GM21381 (cell line): ENCODE measurements around the gene EPHA1.
A peak's percentile ranks its signal among the peaks of the same experiment; 100 is the strongest.

ENCODE experiments used
- ATAC-seq: cut with Tn5 transposase; IDR thresholded peaks from one replicate; pipeline ENCODE4 v1.9.1; 2021; ENCODE audit warnings: mild to moderate bottlenecking, moderate library complexity; ENCODE audit not compliant: unreplicated experiment

Gene EPHA1

GRCh38 chr7:143375298-143376034 is 33.2 kb downstream of the EPHA1 start:
- ATAC-seq: no peak

- no peak for ATAC-seq
These were observed 34.1 kb downstream of the EPHA1 start for GRCh38 chr7:143374561-143374960.

GRCh38 chr7:143373255-143373794 is 35.3 kb downstream of the EPHA1 start:
- no peak for ATAC-seq

- ATAC-seq: no peak
These were observed 36.6 kb downstream of the EPHA1 start for GRCh38 chr7:143372070-143372469.

GRCh38 chr7:143369678-143370651 is 38.7 kb downstream of the EPHA1 start:
- no peak for ATAC-seq

GRCh38 chr7:143368387-143368786 is 40.3 kb downstream of the EPHA1 start:
- ATAC-seq: no peak

GRCh38 chr7:143367972-143368371 is 40.7 kb downstream of the EPHA1 start:
- no peak for ATAC-seq

GRCh38 chr7:143363016-143363937 is 45.4 kb downstream of the EPHA1 start:
- no peak for ATAC-seq

- peak; percentile 47 for ATAC-seq
These were observed 46.3 kb downstream of the EPHA1 start, which contains the start of gene FAM131B for GRCh38 chr7:143362131-143363015. TSS of gene FAM131B (minus strand) at chr7:143362713. CDS start at chr7:143362603, 110 bp downstream.

GRCh38 chr7:143361552-143362130 is 47.0 kb downstream of the EPHA1 start:
- ATAC-seq: no peak

- ATAC-seq: no peak
These were observed 47.7 kb downstream of the EPHA1 start for GRCh38 chr7:143360788-143361551.

- no peak for ATAC-seq
These were observed 48.8 kb downstream of the EPHA1 start for GRCh38 chr7:143359771-143360353.

GRCh38 chr7:143358626-143359025 is 50.0 kb downstream of the EPHA1 start:
- ATAC-seq: no peak

- ATAC-seq: no peak
These were observed 52.1 kb downstream of the EPHA1 start for GRCh38 chr7:143356414-143357050.

- ATAC-seq: no peak
These were observed 52.9 kb downstream of the EPHA1 start for GRCh38 chr7:143355450-143356385.

- ATAC-seq: no peak
These were observed 53.7 kb downstream of the EPHA1 start for GRCh38 chr7:143354965-143355364.
